Prostate gland (tissue), 2 donors: ENCODE data around the gene CTAG1A.
A peak's percentile ranks its signal among the peaks of the same experiment; 100 is the strongest.

Source experiments
- CTCF ChIP-seq, 4 experiments: fragments of 200-600 bp in 2 of 4; fragments of 450-650 bp in 2 of 4; sonication (generic) in 2 of 4; IDR thresholded peaks; 1 replicate in 3 of 4; 2 replicates in 1 of 4; pipeline ENCODE4 v1.5.1; 2016 to 2019; ENCODE audit warnings: antibody characterized with exemption in 4 of 4, mild to moderate bottlenecking in 2 of 4, moderate library complexity in 2 of 4
- POLR2AphosphoS5 ChIP-seq: sonication (generic); formaldehyde crosslinking; IDR thresholded peaks from one replicate; pipeline ENCODE4 v1.6.1; 2017; ENCODE audit warnings: antibody characterized with exemption

GRCh38 chrX:154547245-154548027, 37.5 kb upstream of the CTAG1A start, which contains the start of gene IKBKG:
- TF ChIP-seq CTCF (IDR thresholded peaks at IDR 0.05) (no peak), POLR2AphosphoS5 (peak; percentile 41)
